DLD1 (cell line): Measurements from ENCODE around the gene MRPL4.
"Not testable (repeated sequence)": the region's sequence is repeated elsewhere in the genome, so short reads cannot be mapped to it uniquely, and the experiment has no call there.

Experiments used
- in situ Hi-C: cut with HindIII; loops from 2 replicates; pipeline ENCODE4 v1.10.0; 2017; ENCODE audit warnings: low sequenced_read_pairs

Gene MRPL4

GRCh38 chr19:10259162-10259905, 7.3 kb downstream of the MRPL4 start:
- in situ Hi-C loops: no loop called here

- in situ Hi-C loops: no loop called here
Measured at GRCh38 chr19:10260141-10260584, 8.1 kb downstream of the MRPL4 start.

- in situ Hi-C loops: no loop called here
Measured at GRCh38 chr19:10262771-10263170, 10.8 kb downstream of the MRPL4 start.

- in situ Hi-C loops: no loop called here
Measured at GRCh38 chr19:10266706-10267105, 14.7 kb downstream of the MRPL4 start.

- in situ Hi-C loops: no loop called here
Measured at GRCh38 chr19:10268071-10268470, 16.1 kb downstream of the MRPL4 start.

- in situ Hi-C loops: no loop called here
Measured at GRCh38 chr19:10269333-10270179, 17.5 kb downstream of the MRPL4 start.

GRCh38 chr19:10270180-10270615, 18.2 kb downstream of the MRPL4 start:
- in situ Hi-C loops: no loop called here

- in situ Hi-C loops: no loop called here
Measured at GRCh38 chr19:10270616-10271394, 18.8 kb downstream of the MRPL4 start, which contains the start of gene ICAM1. Gene ICAM1, plus strand, starts transcription at chr19:10271120. Its CDS starts 40 bp downstream, at chr19:10271160.

GRCh38 chr19:10271543-10272086, 19.6 kb downstream of the MRPL4 start:
- in situ Hi-C loops: no loop called here

GRCh38 chr19:10274589-10274988, 22.6 kb downstream of the MRPL4 start:
- in situ Hi-C loops: no loop called here

- in situ Hi-C loops: no loop called here
Measured at GRCh38 chr19:10277795-10278589, 26.0 kb downstream of the MRPL4 start.

- in situ Hi-C loops: no loop called here
Measured at GRCh38 chr19:10278935-10279334, 26.9 kb downstream of the MRPL4 start.

GRCh38 chr19:10279737-10280442, 27.9 kb downstream of the MRPL4 start:
- in situ Hi-C loops: no loop called here

- in situ Hi-C loops: not testable (repeated sequence)
Measured at GRCh38 chr19:10282043-10282442, 30.0 kb downstream of the MRPL4 start.

GRCh38 chr19:10283301-10284064, 31.5 kb downstream of the MRPL4 start:
- in situ Hi-C loops: no loop called here

- in situ Hi-C loops: no loop called here
Measured at GRCh38 chr19:10284065-10284959, 32.3 kb downstream of the MRPL4 start.

- in situ Hi-C loops: no loop called here
Measured at GRCh38 chr19:10284960-10285278, 32.9 kb downstream of the MRPL4 start.

GRCh38 chr19:10285393-10285792, 33.4 kb downstream of the MRPL4 start:
- in situ Hi-C loops: no loop called here
